CD4-positive, alpha-beta T cell treated with Interleukin-12 subunit alpha and Interleukin-12 subunit beta, for 1 hour (primary cell): ENCODE data around the gene PCDHA8.
"Not testable (repeated sequence)": the region's sequence is repeated elsewhere in the genome, so short reads cannot be mapped to it uniquely, and the experiment has no call there.

ENCODE experiments used
- DNase-seq: peaks from one replicate; pipeline ENCODE4 v3.0.0-alpha.2; 2020

Gene PCDHA8

GRCh38 chr5:140828362-140828737, 12.6 kb upstream of the PCDHA8 start:
- no peak for DNase-seq

GRCh38 chr5:140829511-140830501, 11.2 kb upstream of the PCDHA8 start:
- not testable (repeated sequence) for DNase-seq

- DNase-seq, result no peak
These were observed 7.0 kb upstream of the PCDHA8 start, which contains the start of gene PCDHA7 for GRCh38 chr5:140833993-140834392. TSS of gene PCDHA7 (plus strand) at chr5:140834269. CDS start at chr5:140834384, 115 bp downstream.

GRCh38 chr5:140834439-140835008, 6.5 kb upstream of the PCDHA8 start:
- not testable (repeated sequence) for DNase-seq

GRCh38 chr5:140835622-140836510, 5.1 kb upstream of the PCDHA8 start:
- DNase-seq, result no peak

- DNase-seq, result no peak
These were observed 2.1 kb downstream of the PCDHA8 start for GRCh38 chr5:140842798-140843733.

- not testable (repeated sequence) for DNase-seq
These were observed 7.4 kb downstream of the PCDHA8 start, which contains the start of gene PCDHA9 for GRCh38 chr5:140848139-140849102. TSS of gene PCDHA9 (plus strand) at chr5:140848382. CDS start at chr5:140848496, 114 bp downstream.

GRCh38 chr5:140849831-140850634, 9.0 kb downstream of the PCDHA8 start:
- DNase-seq, result not testable (repeated sequence)

GRCh38 chr5:140855772-140856674, 15.0 kb downstream of the PCDHA8 start, which contains the start of gene PCDHA10:
TSS of gene PCDHA10 (plus strand) at chr5:140855897. CDS start at chr5:140856049, 152 bp downstream.
- no peak for DNase-seq

- no peak for DNase-seq
These were observed 16.4 kb downstream of the PCDHA8 start for GRCh38 chr5:140857177-140857986.

- no peak for DNase-seq
These were observed 16.9 kb downstream of the PCDHA8 start for GRCh38 chr5:140857987-140858240.

- no peak for DNase-seq
These were observed 21.7 kb downstream of the PCDHA8 start for GRCh38 chr5:140862441-140863295.

GRCh38 chr5:140868721-140869554, 28.0 kb downstream of the PCDHA8 start, which contains the start of gene PCDHA11:
TSS of gene PCDHA11 (plus strand) at chr5:140868957. CDS start at chr5:140869104, 147 bp downstream.
- no peak for DNase-seq

- no peak for DNase-seq
These were observed 28.5 kb downstream of the PCDHA8 start for GRCh38 chr5:140869555-140869886.
